Stimulated activated CD4-positive, alpha-beta T cell treated with anti-CD3 and anti-CD28 coated beads, Interleukin-1b, Interleukin-23, amount 100 ng/mL, for 1 hour (primary cell): ENCODE results near the gene ADAMTS10.
"Not testable (repeated sequence)": the region's sequence is repeated elsewhere in the genome, so short reads cannot be mapped to it uniquely, and the experiment has no call there.

Source experiments
- DNase-seq, 2 donors: peaks; one replicate each; pipeline ENCODE4 v3.0.0-alpha.2; 2020; ENCODE audit warnings: low read depth in 2 of 2

ADAMTS10 gene

GRCh38 chr19:8626842-8627241 lies 16.3 kb upstream of the ADAMTS10 start:
- no peak for DNase-seq

DNA sequence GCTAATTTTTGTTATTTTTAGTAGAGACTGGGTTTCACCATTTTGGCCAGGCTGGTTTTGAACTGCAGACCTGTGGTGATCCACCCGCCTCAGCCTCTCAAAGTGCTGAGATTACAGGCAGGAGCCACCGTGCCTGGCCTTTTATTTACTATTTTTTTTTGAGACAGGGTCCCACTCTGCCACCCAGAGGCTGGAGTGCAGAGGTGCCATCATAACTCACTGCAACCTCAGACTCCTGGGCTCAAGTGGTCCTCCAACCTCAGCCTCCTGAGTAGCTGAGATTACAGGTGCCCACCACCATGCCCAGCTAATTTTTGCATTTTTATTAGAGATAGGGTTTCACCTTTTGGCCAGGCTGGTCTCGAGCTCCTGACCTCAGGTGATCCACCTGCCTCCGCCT lies 12.4 kb upstream of the ADAMTS10 start:
- DNase-seq = not testable (repeated sequence)

- no peak for DNase-seq
Observed at GRCh38 chr19:8618751-8619150, 8.2 kb upstream of the ADAMTS10 start.

DNA sequence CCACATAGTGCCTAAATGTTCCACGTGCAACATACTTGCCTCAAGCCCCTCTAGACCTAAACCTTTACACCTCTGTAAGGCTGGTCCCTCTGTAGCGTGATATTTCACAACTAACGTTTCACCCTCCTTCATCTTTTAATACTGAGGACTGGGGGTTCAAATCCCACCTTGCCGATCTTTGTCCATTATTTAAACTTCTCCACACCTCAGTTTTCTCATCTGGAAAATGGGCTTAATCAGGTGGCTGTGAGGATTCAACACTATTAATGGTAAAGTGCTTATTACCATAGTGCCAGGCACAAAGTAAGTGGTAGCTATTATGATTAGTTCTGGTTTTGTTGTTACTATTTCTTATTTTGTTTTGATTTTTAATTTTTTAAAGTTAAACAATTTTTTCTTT lies 7.5 kb upstream of the ADAMTS10 start:
- DNase-seq = no peak

DNA sequence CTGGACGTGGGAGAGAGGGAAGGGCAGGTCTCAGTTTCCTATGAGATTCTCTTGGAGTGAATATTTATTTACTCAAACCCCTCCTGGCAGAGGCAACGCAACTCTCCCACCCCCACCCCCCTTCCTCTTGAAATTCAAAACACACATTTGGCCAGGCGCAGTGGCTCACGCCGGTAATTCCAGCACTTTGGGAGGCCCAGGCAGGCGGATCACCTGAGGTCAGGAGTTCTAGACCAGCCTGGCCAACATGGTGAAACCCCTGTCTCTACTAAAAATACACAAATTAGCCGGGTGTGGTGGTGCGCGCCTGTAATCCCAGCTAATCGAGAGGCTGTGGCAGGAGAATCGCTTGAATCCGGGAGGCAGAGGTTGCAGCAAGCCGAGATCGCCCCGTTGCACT lies 6.8 kb upstream of the ADAMTS10 start:
- DNase-seq = not testable (repeated sequence)

DNA sequence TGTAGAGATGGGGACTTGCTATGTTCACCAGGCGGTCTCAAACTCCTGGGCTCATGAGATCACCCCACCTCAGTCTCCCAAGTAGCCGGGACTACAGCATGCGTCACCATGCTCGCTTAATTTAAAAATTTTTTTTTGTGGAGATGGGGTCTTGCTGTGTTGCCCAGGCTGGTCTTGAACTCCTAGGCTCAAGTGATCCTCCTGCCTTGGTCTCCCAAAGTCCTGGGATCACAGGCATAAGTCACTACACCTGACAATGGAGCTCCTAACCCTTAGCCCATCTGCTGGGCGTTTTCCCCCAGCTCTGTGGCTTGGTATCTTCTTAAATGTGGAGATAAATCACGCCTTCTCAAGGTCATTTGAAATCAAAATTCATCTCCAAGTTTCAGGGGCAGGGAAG lies 6.3 kb upstream of the ADAMTS10 start:
- DNase-seq = no peak

- DNase-seq = no peak
Observed at GRCh38 chr19:8615813-8616596, 5.5 kb upstream of the ADAMTS10 start.

GRCh38 chr19:8615024-8615423 lies 4.5 kb upstream of the ADAMTS10 start:
- DNase-seq = no peak

DNA sequence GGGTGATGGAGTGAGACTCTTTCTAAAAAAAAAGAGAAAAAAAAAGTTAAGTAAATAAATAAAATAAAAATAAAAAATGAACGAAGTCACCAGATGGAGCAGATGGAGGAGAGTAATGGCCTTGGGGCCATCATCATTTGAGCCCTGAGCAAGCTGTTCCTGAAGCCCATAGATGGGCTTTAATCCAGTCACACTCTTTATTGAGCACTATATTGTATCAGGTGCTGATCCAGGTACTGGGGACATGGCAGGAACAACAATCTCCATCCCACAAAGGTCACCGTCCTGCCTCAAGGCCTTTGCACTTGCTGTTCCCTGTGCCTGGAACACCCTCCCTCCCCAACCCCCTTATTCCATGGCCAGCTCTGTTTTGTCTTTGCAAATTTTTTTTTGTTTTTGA lies 3.9 kb upstream of the ADAMTS10 start:
- no peak for DNase-seq

- no peak for DNase-seq
Observed at GRCh38 chr19:8612807-8613171, 2.3 kb upstream of the ADAMTS10 start.

DNA sequence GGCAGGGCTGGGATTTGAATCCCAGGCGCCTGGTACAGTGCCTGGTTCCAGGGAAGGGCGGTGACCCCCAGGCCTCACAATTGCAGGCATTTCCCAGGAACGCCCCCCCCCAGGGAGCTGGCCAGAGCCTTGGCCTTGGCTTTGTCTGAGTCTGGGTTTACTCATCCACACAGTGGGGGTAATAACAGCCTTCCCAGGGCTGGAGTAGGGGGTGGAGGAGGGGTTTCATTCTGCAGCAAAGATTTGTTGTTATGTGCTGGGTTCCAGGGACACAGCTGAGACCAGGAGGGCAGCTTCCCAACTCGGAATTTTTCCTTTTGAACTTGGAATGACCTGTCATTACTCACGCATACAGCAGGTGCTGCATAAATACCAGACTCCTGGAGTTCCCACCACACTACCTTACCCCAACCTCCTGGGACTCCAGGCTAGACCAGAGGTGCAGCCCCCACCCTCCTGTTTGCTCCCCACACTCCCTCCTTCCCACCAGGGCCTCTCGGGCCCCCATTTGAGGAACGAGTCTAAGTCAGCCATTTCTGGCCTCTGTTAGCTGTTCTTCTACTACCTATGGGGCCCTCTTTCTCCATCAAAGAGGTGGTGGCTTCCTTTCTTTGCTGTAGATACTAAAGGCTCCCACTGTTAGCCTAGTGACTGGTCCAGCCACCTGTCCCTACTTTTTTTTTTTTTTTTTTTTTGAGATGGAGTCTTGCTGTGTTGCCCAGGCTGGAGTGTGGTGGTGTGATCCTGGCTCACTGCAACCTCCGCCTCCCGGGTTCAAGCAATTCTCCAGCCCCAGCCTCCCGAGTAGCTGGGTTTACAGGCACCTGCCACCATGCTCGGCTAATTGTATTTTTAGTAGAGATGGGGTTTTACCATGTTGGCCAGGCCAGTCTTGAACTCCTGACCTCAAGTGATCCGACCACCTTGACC lies 1.6 kb upstream of the ADAMTS10 start:
- no peak for DNase-seq

GRCh38 chr19:8611391-8611876 lies 919 bp upstream of the ADAMTS10 start:
- DNase-seq = no peak

GRCh38 chr19:8610936-8611300 lies 403 bp upstream of the ADAMTS10 start:
- no peak for DNase-seq

- no peak for DNase-seq
Observed at GRCh38 chr19:8609279-8610040, 1.1 kb downstream of the ADAMTS10 start.

GRCh38 chr19:8608941-8609278 lies 1.6 kb downstream of the ADAMTS10 start:
- DNase-seq = no peak

DNA sequence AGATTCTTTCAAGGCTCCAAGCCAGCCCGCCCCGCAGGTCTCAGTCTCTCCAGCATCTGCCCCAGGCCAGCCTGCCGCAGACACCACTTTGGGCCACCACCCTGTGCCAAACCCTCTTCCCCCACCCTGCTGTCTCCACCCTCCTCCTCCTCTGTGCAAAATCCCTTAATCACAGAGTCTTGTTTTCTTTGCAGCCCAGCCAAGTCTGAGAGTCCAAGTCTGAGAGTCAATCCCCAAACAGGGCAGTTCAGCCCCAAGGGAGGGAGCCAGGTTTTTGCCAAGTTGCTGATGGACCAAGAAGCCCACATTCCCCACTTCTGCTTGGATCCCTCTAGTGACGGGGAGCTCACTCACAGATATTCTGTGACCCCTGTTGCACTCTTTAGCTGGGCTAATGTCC lies 3.1 kb downstream of the ADAMTS10 start:
- no peak for DNase-seq

- no peak for DNase-seq
Observed at GRCh38 chr19:8605514-8605913, 5.0 kb downstream of the ADAMTS10 start.

GRCh38 chr19:8601796-8602195 lies 8.7 kb downstream of the ADAMTS10 start:
- DNase-seq = no peak

- DNase-seq = no peak
Observed at GRCh38 chr19:8600816-8601215, 9.7 kb downstream of the ADAMTS10 start.

DNA sequence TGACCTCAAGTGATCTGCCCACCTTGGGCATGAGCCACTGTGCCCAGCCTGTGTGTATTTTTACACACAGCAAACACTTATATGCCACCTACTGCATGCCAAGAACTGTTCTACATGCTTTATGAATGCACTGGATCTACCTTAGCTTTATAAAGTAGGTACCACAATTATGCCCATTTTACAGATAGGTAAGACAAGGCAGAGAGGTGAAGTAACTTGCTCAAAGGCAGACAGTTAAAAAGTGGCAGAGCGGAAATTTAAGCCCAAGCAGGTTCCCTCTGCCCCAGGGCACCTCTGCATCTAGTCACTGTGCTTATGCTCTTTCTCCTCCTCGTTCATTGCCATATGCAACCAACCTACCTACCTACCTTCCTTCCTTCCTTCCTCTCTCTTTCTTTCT lies 10.5 kb downstream of the ADAMTS10 start:
- no peak for DNase-seq

DNA sequence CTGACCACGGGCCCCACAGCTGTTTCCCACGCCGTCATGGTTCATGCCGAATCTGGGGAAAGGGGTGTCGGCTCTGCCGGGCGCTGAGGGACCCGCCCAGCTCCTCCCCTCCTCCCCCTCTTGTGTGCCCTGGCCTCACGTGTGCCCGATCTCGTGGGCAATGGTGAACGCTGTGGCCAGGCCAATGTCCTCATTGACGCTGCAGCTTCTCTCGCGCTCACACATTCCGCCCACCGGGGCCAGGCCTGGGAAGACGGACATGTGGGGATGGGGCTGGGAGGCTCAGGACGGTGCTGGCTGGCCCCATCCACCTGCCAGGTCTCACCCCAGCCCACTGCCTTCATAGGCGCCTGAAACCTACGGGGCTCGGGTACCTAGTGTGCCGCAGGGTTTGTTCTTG lies 14.3 kb downstream of the ADAMTS10 start:
- DNase-seq = no peak

GRCh38 chr19:8595651-8596050 lies 14.9 kb downstream of the ADAMTS10 start:
- no peak for DNase-seq
